HEK293 (cell line): ENCODE data around the gene NAPG.
"Not testable (repeated sequence)": the region's sequence is repeated elsewhere in the genome, so short reads cannot be mapped to it uniquely, and the experiment has no call there.

Source experiments
- CTCF ChIA-PET: fragments of 350-600 bp; formaldehyde crosslinking; extraction: SDS; loops from one replicate; lab custom pipeline; 2021; ENCODE audit warnings: antibody characterized with exemption; lab: Yijun Ruan, JAX
- POLR2A ChIA-PET: fragments of 300-600 bp; formaldehyde crosslinking; extraction: SDS; loops from one replicate; lab custom pipeline; 2020; ENCODE audit warnings: antibody characterized with exemption, inconsistent platforms; lab: Yijun Ruan, JAX
- H3K27ac ChIP-seq: fragments of 200-500 bp; sonication (Bioruptor generic); 2 replicates; pipeline ENCODE4 v1.5.1; 2014; ENCODE audit warnings: low read depth, low read length, control low read depth, inconsistent platforms; ENCODE audit errors: extremely low read depth
- H3K36me3 ChIP-seq, 2 experiments: fragments of 200-500 bp in 1 of 2; sonication (Bioruptor generic) in 1 of 2; 1 replicate in 1 of 2; 2 replicates in 1 of 2; pipeline ENCODE4 v1.5.1; 2014 to 2017; ENCODE audit warnings: inconsistent platforms in 2 of 2, low read length in 2 of 2; ENCODE audit not compliant: control insufficient read depth in 2 of 2, insufficient read depth in 1 of 2
- H3K4me1 ChIP-seq: fragments of 200-500 bp; sonication (Bioruptor generic); 2 replicates; pipeline ENCODE4 v1.5.1; 2014; ENCODE audit warnings: mild to moderate bottlenecking, low read length, inconsistent platforms; ENCODE audit not compliant: control insufficient read depth, insufficient read depth
- H3K4me3 ChIP-seq: 2 replicates; pipeline ENCODE4 v1.5.1; 2011; ENCODE audit warnings: low read depth, mild to moderate bottlenecking, control low read depth, low read length, moderate library complexity
- H3K9me3 ChIP-seq: fragments of 200-500 bp; sonication (Bioruptor generic); 2 replicates; pipeline ENCODE4 v1.5.1; 2014; ENCODE audit warnings: low read depth, low read length, inconsistent platforms; ENCODE audit not compliant: control insufficient read depth, insufficient read depth
- SP2 ChIP-seq: fragments of 450-650 bp; formaldehyde crosslinking; IDR thresholded peaks from 2 replicates; pipeline ENCODE4 v1.5.1; 2016; ENCODE audit warnings: missing biosample characterization, missing genetic modification characterization
- ZBTB48 ChIP-seq: fragments of 450-650 bp; formaldehyde crosslinking; IDR thresholded peaks from 2 replicates; pipeline ENCODE4 v1.5.1; 2016; ENCODE audit warnings: missing biosample characterization, missing genetic modification characterization
- ZFP69B ChIP-seq: fragments of 450-650 bp; formaldehyde crosslinking; IDR thresholded peaks from 2 replicates; pipeline ENCODE4 v1.5.1; 2016; ENCODE audit warnings: missing biosample characterization, missing genetic modification characterization
- ZNF202 ChIP-seq: fragments of 450-650 bp; formaldehyde crosslinking; IDR thresholded peaks from 2 replicates; pipeline ENCODE4 v1.5.1; 2016; ENCODE audit warnings: missing biosample characterization, missing genetic modification characterization, borderline replicate concordance
- ZNF211 ChIP-seq: fragments of 450-650 bp; formaldehyde crosslinking; IDR thresholded peaks from 2 replicates; pipeline ENCODE4 v1.5.1; 2016; ENCODE audit warnings: low read depth, missing biosample characterization, missing genetic modification characterization
- ZNF335 ChIP-seq: fragments of 450-650 bp; formaldehyde crosslinking; conservative IDR thresholded peaks from 2 replicates; pipeline ENCODE4 v1.5.1; 2016; ENCODE audit warnings: missing biosample characterization, missing genetic modification characterization
- ZNF354C ChIP-seq: fragments of 450-650 bp; formaldehyde crosslinking; IDR thresholded peaks from 2 replicates; pipeline ENCODE4 v1.5.1; 2016; ENCODE audit warnings: missing biosample characterization, missing genetic modification characterization, low read depth, borderline replicate concordance
- ZNF416 ChIP-seq: fragments of 450-650 bp; formaldehyde crosslinking; IDR thresholded peaks from 2 replicates; pipeline ENCODE4 v1.5.1; 2016; ENCODE audit warnings: missing biosample characterization, missing genetic modification characterization
- ZNF558 ChIP-seq: fragments of 450-650 bp; formaldehyde crosslinking; IDR thresholded peaks from 2 replicates; pipeline ENCODE4 v1.5.1; 2016; ENCODE audit warnings: missing biosample characterization, missing genetic modification characterization
- ZNF76 ChIP-seq: fragments of 450-650 bp; formaldehyde crosslinking; IDR thresholded peaks from 2 replicates; pipeline ENCODE4; 2016; ENCODE audit warnings: low read depth, missing biosample characterization, missing genetic modification characterization, borderline replicate concordance
- ZNF776 ChIP-seq: fragments of 450-650 bp; formaldehyde crosslinking; IDR thresholded peaks from 2 replicates; pipeline ENCODE4 v1.5.0; 2017; ENCODE audit warnings: missing biosample characterization, missing genetic modification characterization, borderline replicate concordance
- ZSCAN30 ChIP-seq: fragments of 450-650 bp; IDR thresholded peaks from 2 replicates; pipeline ENCODE4 v1.5.1; 2018; ENCODE audit warnings: missing biosample characterization, mild to moderate bottlenecking, missing genetic modification characterization, moderate library complexity
- TF ChIP-seq, protein P1 (sequence below): fragments of 450-650 bp; formaldehyde crosslinking; conservative IDR thresholded peaks from 2 replicates; pipeline ENCODE4 v1.5.1; 2016; ENCODE audit warnings: low read depth, missing biosample characterization, missing genetic modification characterization
- TF ChIP-seq, protein P2 (sequence below): fragments of 450-650 bp; formaldehyde crosslinking; IDR thresholded peaks from 2 replicates; pipeline ENCODE4 v1.5.1; 2016; ENCODE audit warnings: missing biosample characterization, missing genetic modification characterization
- TF ChIP-seq, protein P3 (sequence below): fragments of 450-650 bp; formaldehyde crosslinking; IDR thresholded peaks from 2 replicates; pipeline ENCODE4 v1.5.1; 2016; ENCODE audit warnings: missing biosample characterization, missing genetic modification characterization, borderline replicate concordance
- TF ChIP-seq, protein P4 (sequence below): fragments of 450-650 bp; IDR thresholded peaks from 2 replicates; pipeline ENCODE4 v1.5.1; 2018; ENCODE audit warnings: missing biosample characterization, mild to moderate bottlenecking, missing genetic modification characterization

The NAPG gene

DNA sequence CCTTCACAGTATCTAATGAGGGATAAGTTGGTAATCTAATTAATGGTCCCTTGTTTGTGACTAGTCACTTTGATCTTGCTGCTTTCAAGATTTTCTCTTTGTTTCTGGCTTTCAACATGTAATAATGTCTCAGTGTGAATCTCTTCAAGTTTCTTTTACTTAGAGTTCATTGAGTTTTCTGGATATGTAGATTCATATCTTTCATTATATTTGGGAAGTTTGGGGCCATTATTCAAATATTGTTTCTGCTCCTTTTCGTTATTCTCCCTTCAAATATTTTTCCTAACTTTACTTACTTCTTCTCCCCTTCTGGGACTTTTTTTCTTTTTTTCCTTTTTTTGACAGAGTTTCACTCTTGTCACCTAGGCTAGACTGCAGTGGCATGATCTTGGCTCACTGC, 21.1 kb upstream of the NAPG start:
- H3K4me3 ChIP-seq: no peak overlapping the region
- no peaks in the 10 kb centered on the region for H3K9me3 ChIP-seq
- no peaks in the 10 kb centered on the region for H3K36me3 ChIP-seq
- no peaks in the 10 kb centered on the region for H3K4me1 ChIP-seq
- no peak overlapping the region for H3K27ac ChIP-seq
- TF ChIP-seq ZNF202: no peak
- peak; percentile 99 for TF ChIP-seq ZNF558 (tag by site-specific recombination)
- ChIA-PET POLR2A (no interaction called here), CTCF (no interaction called here)

DNA sequence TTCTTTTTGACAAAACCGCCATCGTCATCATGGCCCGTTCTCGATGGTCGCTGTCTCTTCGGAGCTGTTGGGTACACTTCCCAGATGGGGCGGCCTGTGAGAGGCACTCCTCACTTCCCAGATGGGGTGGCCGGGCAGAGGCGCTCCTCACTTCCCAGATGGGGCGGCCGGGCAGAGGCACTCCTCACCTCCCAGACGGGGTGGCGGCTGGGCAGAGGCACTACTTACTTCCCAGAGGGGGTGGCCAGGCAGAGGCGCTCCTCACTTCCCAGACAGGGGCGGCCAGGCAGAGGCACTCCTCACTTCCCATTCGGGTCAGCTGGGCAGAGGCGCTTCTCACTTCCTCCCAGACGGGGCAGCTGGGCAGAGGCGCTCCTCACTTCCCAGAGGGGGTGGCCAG, 19.9 kb upstream of the NAPG start:
- H3K36me3 ChIP-seq, H3K4me3 ChIP-seq, H3K9me3 ChIP-seq, H3K4me1 ChIP-seq, POLR2A ChIA-PET, H3K27ac ChIP-seq: not testable (repeated sequence)
- CTCF ChIA-PET: interaction anchor here (0.7 kb wide), 1 partner anchor 128 kb away, joined by 6 read pairs; no protein-coding TSS in a partner anchor

DNA sequence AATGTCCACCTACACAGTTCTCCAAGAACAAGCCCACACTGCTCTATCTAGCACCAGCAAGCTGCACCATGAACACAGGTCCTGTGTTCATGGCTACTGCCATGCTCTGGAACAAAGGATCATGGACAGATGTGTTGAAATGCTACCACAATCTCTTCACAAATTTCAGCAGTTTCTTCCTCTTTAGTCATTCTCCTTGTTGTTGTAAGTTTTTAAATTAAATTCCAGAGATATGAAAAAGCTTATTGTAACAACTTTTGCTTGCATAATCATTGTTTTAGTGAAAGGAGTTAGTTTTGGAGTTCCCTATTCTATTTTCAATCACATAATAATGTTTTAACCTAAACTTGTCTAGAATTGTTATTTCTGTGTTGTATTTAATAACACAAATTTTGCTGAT, 17.2 kb upstream of the NAPG start:
- Histone ChIP-seq H3K9me3 (no peaks in the 10 kb centered on the region), H3K4me3 (no peak overlapping the region), H3K4me1 (no peaks in the 10 kb centered on the region; the same call in 1 of the 2 replicates), H3K27ac (no peak overlapping the region), H3K36me3 (no peaks in the 10 kb centered on the region)
- POLR2A ChIA-PET: no interaction called here
- CTCF ChIA-PET: interaction anchor here (1.0 kb wide), 1 partner anchor 537 kb away, joined by 3 read pairs; no protein-coding TSS in a partner anchor
- TF ChIP-seq ZNF211 (tag by site-specific recombination) (no peak), ZNF76 (tag by site-specific recombination) (no peak), SP2 (no peak), ZNF776 (tag by site-specific recombination) (no peak), ZNF354C (no peak), ZSCAN30 (tag by site-specific recombination) (no peak), ZFP69B (tag by site-specific recombination) (no peak), ZBTB48 (tag by site-specific recombination) (no peak), ZNF416 (no peak), ZNF335 (no peak)
- TF ChIP-seq, protein P1, sequence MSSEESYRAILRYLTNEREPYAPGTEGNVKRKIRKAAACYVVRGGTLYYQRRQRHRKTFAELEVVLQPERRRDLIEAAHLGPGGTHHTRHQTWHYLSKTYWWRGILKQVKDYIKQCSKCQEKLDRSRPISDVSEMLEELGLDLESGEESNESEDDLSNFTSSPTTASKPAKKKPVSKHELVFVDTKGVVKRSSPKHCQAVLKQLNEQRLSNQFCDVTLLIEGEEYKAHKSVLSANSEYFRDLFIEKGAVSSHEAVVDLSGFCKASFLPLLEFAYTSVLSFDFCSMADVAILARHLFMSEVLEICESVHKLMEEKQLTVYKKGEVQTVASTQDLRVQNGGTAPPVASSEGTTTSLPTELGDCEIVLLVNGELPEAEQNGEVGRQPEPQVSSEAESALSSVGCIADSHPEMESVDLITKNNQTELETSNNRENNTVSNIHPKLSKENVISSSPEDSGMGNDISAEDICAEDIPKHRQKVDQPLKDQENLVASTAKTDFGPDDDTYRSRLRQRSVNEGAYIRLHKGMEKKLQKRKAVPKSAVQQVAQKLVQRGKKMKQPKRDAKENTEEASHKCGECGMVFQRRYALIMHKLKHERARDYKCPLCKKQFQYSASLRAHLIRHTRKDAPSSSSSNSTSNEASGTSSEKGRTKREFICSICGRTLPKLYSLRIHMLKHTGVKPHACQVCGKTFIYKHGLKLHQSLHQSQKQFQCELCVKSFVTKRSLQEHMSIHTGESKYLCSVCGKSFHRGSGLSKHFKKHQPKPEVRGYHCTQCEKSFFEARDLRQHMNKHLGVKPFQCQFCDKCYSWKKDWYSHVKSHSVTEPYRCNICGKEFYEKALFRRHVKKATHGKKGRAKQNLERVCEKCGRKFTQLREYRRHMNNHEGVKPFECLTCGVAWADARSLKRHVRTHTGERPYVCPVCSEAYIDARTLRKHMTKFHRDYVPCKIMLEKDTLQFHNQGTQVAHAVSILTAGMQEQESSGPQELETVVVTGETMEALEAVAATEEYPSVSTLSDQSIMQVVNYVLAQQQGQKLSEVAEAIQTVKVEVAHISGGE (tag by site-specific recombination): no peak
- TF ChIP-seq, protein P2, sequence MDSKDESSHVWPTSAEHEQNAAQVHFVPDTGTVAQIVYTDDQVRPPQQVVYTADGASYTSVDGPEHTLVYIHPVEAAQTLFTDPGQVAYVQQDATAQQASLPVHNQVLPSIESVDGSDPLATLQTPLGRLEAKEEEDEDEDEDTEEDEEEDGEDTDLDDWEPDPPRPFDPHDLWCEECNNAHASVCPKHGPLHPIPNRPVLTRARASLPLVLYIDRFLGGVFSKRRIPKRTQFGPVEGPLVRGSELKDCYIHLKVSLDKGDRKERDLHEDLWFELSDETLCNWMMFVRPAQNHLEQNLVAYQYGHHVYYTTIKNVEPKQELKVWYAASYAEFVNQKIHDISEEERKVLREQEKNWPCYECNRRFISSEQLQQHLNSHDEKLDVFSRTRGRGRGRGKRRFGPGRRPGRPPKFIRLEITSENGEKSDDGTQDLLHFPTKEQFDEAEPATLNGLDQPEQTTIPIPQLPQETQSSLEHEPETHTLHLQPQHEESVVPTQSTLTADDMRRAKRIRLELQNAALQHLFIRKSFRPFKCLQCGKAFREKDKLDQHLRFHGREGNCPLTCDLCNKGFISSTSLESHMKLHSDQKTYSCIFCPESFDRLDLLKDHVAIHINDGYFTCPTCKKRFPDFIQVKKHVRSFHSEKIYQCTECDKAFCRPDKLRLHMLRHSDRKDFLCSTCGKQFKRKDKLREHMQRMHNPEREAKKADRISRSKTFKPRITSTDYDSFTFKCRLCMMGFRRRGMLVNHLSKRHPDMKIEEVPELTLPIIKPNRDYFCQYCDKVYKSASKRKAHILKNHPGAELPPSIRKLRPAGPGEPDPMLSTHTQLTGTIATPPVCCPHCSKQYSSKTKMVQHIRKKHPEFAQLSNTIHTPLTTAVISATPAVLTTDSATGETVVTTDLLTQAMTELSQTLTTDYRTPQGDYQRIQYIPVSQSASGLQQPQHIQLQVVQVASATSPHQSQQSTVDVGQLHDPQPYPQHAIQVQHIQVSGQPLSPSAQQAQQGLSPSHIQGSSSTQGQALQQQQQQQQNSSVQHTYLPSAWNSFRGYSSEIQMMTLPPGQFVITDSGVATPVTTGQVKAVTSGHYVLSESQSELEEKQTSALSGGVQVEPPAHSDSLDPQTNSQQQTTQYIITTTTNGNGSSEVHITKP (tag by site-specific recombination): no peak
- TF ChIP-seq, protein P3, sequence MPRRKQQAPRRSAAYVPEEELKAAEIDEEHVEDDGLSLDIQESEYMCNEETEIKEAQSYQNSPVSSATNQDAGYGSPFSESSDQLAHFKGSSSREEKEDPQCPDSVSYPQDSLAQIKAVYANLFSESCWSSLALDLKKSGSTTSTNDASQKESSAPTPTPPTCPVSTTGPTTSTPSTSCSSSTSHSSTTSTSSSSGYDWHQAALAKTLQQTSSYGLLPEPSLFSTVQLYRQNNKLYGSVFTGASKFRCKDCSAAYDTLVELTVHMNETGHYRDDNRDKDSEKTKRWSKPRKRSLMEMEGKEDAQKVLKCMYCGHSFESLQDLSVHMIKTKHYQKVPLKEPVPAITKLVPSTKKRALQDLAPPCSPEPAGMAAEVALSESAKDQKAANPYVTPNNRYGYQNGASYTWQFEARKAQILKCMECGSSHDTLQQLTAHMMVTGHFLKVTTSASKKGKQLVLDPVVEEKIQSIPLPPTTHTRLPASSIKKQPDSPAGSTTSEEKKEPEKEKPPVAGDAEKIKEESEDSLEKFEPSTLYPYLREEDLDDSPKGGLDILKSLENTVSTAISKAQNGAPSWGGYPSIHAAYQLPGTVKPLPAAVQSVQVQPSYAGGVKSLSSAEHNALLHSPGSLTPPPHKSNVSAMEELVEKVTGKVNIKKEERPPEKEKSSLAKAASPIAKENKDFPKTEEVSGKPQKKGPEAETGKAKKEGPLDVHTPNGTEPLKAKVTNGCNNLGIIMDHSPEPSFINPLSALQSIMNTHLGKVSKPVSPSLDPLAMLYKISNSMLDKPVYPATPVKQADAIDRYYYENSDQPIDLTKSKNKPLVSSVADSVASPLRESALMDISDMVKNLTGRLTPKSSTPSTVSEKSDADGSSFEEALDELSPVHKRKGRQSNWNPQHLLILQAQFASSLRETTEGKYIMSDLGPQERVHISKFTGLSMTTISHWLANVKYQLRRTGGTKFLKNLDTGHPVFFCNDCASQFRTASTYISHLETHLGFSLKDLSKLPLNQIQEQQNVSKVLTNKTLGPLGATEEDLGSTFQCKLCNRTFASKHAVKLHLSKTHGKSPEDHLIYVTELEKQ (tag by site-specific recombination): no peak
- TF ChIP-seq, protein P4, sequence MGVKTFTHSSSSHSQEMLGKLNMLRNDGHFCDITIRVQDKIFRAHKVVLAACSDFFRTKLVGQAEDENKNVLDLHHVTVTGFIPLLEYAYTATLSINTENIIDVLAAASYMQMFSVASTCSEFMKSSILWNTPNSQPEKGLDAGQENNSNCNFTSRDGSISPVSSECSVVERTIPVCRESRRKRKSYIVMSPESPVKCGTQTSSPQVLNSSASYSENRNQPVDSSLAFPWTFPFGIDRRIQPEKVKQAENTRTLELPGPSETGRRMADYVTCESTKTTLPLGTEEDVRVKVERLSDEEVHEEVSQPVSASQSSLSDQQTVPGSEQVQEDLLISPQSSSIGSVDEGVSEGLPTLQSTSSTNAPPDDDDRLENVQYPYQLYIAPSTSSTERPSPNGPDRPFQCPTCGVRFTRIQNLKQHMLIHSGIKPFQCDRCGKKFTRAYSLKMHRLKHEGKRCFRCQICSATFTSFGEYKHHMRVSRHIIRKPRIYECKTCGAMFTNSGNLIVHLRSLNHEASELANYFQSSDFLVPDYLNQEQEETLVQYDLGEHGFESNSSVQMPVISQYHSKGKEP (tag by site-specific recombination): no peak
